GM12891 (cell line): ENCODE results near the gene VMP1.

ENCODE experiments used
- POLR2AphosphoS5 ChIP-seq: IDR thresholded peaks from 2 replicates; pipeline ENCODE4 v1.6.1; 2011; ENCODE audit warnings: low read depth, low read length, control low read depth
- POU2F2 ChIP-seq: IDR thresholded peaks from 2 replicates; pipeline ENCODE4 v1.6.1; 2011; ENCODE audit warnings: low read depth, mild to moderate bottlenecking, control low read depth, low read length, moderate library complexity

DNA sequence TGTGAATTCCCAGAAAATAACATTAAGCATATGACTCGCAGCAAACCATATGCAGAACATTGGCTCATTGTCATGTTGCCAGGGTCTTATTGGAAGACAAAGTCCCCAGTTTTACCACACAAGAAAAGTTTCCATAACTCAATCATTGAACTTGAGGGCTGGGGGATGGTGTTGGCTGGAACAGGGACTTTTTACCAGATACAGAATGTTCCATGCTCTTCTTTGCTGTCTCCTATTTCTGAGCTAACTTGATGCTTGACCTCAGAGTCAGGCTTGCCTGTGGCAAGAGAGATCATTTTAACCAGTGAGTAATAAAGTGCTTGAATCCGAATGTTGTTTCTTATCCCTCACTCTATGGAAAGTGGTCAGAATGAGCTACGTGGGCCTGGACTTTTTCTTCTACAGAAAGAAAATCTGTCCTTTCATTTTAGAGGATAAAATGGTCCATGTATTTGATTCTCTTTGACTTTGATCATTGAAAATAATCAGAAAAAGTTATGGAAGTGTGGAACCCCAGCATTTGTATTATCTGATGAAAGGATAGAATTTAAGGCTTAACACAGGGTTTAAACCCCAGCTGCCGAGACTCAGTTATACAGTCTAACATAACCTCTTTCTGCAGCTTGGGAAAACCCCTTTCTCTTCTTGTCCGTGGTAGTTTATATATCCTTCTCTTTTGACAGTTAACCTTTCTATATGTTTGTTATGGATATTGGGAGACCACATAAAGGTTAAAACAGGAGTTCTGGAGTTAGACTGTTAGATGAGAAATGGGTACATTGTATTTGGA is 118.3 kb downstream of the VMP1 start:
- TF ChIP-seq POLR2AphosphoS5 = no peak
- no peak for TF ChIP-seq POU2F2
